ENCODE measurements around the gene ADGRG7. TPM values are rescaled to one million over a fixed set of nuclear protein-coding genes. Genes with fewer than 3 reads are reported as not detected.

The ADGRG7 gene
- total RNA-seq, 3 donors from 2014 or later, result not detected

DNA sequence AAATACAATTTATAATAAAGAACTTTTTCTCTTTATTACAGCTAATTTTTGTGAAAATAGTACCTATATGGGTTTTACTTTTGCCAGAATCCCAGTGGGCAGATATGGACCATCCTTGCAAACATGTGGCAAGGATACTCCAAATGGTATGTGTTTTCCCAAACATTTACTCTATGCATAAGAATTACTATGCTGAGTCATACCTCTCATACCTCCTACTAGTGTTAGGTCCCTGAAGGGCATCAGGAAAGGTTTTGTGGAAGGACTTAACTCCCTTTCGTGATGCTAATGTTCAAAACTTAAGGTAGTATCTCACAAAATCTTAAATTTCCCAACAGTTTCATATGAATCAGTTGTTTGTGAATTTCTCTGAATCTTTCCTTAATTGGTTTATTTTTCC, 21.3 kb downstream of the ADGRG7 start:
- Histone ChIP-seq H3K4me3 (no peak overlapping the region), H3K4me1 (no peaks in the 10 kb centered on the region), H3K9me3 (no peaks in the 10 kb centered on the region), H3K36me3 (no peaks in the 10 kb centered on the region), H3K27me3 (no peaks in the 10 kb centered on the region), H3K27ac (no peak overlapping the region)
- intact Hi-C loops (cut with DNase I; ENCODE audit: low total_unique reads), result no loop called here
- no peak for TF ChIP-seq POLR2A (IDR thresholded peaks at IDR 0.05)
- TF ChIP-seq CTCF (IDR thresholded peaks at IDR 0.05), result no peak
- no peak for TF ChIP-seq POLR2AphosphoS5 (IDR thresholded peaks at IDR 0.05)
- DNase-seq (ENCODE audit: low spot score in 2 of 2), result no peak

DNA sequence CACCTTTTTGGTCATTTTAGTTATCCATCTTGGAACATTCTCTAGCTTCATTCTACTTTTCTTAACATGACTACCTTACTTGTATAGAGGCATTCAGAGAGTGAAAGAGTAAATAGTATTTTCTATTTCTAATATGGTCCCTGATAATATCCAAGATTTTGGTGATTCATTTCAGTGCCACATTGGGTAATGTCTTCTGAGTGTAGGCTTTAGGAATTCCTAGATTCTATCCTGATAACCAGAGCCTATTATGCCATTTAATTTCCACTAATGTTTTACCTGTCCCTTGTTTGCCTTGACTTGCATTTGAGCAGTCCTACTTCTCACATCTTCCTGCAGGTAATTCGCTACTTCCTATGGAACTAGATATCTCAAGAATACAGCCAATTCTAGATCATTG, 21.8 kb downstream of the ADGRG7 start:
- no peaks in the 10 kb centered on the region for H3K4me1 ChIP-seq
- no peaks in the 10 kb centered on the region for H3K36me3 ChIP-seq
- H3K4me3 ChIP-seq, result no peak overlapping the region
- TF ChIP-seq POLR2AphosphoS5 (IDR thresholded peaks at IDR 0.05) (no peak), CTCF (IDR thresholded peaks at IDR 0.05) (no peak), POLR2A (IDR thresholded peaks at IDR 0.05) (no peak)
- DNase-seq (ENCODE audit: low spot score in 2 of 2), result no peak
- no peaks in the 10 kb centered on the region for H3K9me3 ChIP-seq
- H3K27me3 ChIP-seq, result no peaks in the 10 kb centered on the region
- intact Hi-C loops (cut with DNase I; ENCODE audit: low total_unique reads), result no loop called here
- no peak overlapping the region for H3K27ac ChIP-seq

DNA sequence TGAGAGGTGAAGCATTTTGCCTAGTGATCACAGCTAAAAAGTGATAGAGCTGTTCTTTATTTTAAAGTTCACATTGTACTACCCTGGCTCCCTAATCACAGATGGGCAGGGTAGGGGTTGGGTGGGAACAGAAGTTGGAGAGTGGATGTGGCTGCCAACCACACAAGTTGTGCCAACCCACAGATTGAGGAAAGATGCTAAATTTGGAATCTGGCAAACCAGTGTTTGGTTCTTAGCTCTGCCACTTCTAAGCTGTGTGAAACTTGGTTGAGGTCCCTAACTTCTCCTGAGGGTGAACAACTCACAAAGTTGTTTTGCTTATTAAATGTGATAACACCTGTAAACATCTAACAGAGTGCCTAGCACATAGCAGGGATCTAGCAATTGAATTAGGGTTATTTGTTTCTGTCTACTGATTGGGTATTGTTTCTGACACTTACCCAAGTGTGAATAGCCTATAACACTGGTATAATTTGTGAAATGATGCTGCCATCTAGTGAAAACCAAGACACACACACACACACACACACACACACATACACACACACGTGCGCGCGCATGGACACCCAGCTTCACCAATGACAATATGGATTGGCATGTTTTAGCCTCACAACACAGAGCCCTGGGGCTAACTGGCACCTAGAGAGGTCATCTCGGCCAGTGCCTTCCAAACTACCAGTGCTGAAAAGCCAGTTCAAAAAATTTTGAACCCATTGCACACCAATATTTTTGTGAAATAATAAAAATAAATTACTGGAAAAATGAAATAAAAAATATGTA, 25.3 kb downstream of the ADGRG7 start:
- no peaks in the 10 kb centered on the region for H3K4me1 ChIP-seq
- no peaks in the 10 kb centered on the region for H3K36me3 ChIP-seq
- TF ChIP-seq POLR2A (IDR thresholded peaks at IDR 0.05) (no peak), CTCF (IDR thresholded peaks at IDR 0.05) (no peak)
- no peaks in the 10 kb centered on the region for H3K27me3 ChIP-seq
- H3K9me3 ChIP-seq, result no peaks in the 10 kb centered on the region
- intact Hi-C loops (cut with DNase I; ENCODE audit: low total_unique reads), result no loop called here
- DNase-seq (ENCODE audit: low spot score in 2 of 2), result no peak
- H3K27ac ChIP-seq, result no peak overlapping the region
- H3K4me3 ChIP-seq, result no peak overlapping the region

DNA sequence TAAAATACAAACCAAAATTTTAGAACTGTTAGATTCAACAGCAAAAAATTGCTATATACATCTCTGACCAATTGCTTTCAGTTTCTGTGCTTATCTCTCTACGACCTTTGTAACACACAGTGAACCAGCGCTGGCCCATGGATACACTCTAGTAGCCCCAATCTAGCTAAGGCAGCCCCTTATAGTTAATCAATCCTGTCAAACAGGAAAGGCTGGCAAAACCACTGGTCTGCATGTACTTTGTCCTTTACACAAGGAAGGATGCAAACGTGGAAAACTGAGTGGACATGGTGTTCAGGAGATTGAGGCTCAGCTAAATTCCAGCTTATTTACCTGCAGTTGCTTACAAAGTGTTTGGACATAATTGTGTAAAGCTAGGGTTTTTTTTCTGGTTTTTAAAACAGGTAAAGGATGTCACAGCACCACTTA, 25.9 kb downstream of the ADGRG7 start:
- intact Hi-C loops (cut with DNase I; ENCODE audit: low total_unique reads), result no loop called here
- DNase-seq (ENCODE audit: low spot score in 2 of 2), result no peak
- no peak overlapping the region for H3K4me3 ChIP-seq
- no peaks in the 10 kb centered on the region for H3K36me3 ChIP-seq
- no peak for TF ChIP-seq POLR2AphosphoS5 (IDR thresholded peaks at IDR 0.05)
- TF ChIP-seq POLR2A (IDR thresholded peaks at IDR 0.05), result no peak
- TF ChIP-seq CTCF (IDR thresholded peaks at IDR 0.05), result no peak
- H3K27ac ChIP-seq, result no peak overlapping the region
- no peaks in the 10 kb centered on the region for H3K4me1 ChIP-seq
- no peaks in the 10 kb centered on the region for H3K27me3 ChIP-seq
- no peaks in the 10 kb centered on the region for H3K9me3 ChIP-seq

DNA sequence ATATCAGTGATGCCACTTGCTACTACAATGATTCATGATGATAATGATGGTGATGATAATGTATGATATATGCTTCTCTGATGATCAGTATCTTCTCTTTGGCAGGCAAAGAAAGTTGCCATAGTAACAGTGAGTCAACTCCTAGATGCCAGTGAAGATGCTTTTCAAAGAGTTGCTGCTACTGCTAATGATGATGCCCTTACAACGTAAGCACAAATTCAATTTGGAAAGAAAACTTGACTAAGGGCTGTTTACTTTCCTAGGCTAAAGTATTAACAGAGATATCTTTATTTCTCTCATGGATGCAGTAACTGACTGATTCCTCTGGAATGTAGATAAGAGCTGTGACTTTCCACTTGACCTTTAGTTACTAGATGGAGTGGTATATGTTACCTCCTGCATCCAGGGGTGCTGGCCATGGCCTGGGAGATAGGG, 27.8 kb downstream of the ADGRG7 start:
- Histone ChIP-seq H3K27me3 (no peaks in the 10 kb centered on the region), H3K36me3 (no peaks in the 10 kb centered on the region), H3K4me3 (no peak overlapping the region), H3K27ac (no peak overlapping the region), H3K4me1 (no peaks in the 10 kb centered on the region), H3K9me3 (no peaks in the 10 kb centered on the region)
- DNase-seq (ENCODE audit: low spot score in 2 of 2), result no peak
- intact Hi-C loops (cut with DNase I; ENCODE audit: low total_unique reads), result no loop called here
- TF ChIP-seq POLR2AphosphoS5 (IDR thresholded peaks at IDR 0.05), result no peak
- TF ChIP-seq POLR2A (IDR thresholded peaks at IDR 0.05), result no peak
- no peak for TF ChIP-seq CTCF (IDR thresholded peaks at IDR 0.05)

Data from breast epithelium (tissue), 4 donors.